ENCODE results near the gene NRXN3.

GRCh38 chr14:79201564-79202207, 1031.5 kb downstream of the NRXN3 start:
- TF ChIP-seq, protein P1, sequence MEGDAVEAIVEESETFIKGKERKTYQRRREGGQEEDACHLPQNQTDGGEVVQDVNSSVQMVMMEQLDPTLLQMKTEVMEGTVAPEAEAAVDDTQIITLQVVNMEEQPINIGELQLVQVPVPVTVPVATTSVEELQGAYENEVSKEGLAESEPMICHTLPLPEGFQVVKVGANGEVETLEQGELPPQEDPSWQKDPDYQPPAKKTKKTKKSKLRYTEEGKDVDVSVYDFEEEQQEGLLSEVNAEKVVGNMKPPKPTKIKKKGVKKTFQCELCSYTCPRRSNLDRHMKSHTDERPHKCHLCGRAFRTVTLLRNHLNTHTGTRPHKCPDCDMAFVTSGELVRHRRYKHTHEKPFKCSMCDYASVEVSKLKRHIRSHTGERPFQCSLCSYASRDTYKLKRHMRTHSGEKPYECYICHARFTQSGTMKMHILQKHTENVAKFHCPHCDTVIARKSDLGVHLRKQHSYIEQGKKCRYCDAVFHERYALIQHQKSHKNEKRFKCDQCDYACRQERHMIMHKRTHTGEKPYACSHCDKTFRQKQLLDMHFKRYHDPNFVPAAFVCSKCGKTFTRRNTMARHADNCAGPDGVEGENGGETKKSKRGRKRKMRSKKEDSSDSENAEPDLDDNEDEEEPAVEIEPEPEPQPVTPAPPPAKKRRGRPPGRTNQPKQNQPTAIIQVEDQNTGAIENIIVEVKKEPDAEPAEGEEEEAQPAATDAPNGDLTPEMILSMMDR (IDR thresholded peaks at IDR 0.05; ENCODE audit: insufficient read depth, low read length, poor library complexity, severe bottlenecking) = no peak
- TF ChIP-seq EZH2phosphoT487 (conservative IDR thresholded peaks at IDR 0.05; ENCODE audit: low read length) = no peak
